Measurements from ENCODE around the gene LAG3.

Gene LAG3

GRCh38 chr12:6792522-6793201, 20.3 kb downstream of the LAG3 start:
- Histone ChIP-seq H3K36me3 (ENCODE audit: insufficient read depth, low read length) (no peaks in the 10 kb centered on the region), H3K4me1 (ENCODE audit: control insufficient read depth, insufficient read depth, low read length, unreplicated experiment) (no peaks in the 10 kb centered on the region), H2AFZ (ENCODE audit: low read length, unreplicated experiment) (peak overlapping the region; percentile 64), H3K27ac (ENCODE audit: low read depth, low read length) (no peak overlapping the region), H3K79me2 (ENCODE audit: control insufficient read depth, insufficient read depth, low read length, unreplicated experiment) (no peaks in the 10 kb centered on the region), H3K27me3 (ENCODE audit: insufficient read depth, low read length) (peaks cover 8% of the 10 kb centered on the region), H3K4me3 (ENCODE audit: low read depth, low read length) (no peak overlapping the region)

DNA sequence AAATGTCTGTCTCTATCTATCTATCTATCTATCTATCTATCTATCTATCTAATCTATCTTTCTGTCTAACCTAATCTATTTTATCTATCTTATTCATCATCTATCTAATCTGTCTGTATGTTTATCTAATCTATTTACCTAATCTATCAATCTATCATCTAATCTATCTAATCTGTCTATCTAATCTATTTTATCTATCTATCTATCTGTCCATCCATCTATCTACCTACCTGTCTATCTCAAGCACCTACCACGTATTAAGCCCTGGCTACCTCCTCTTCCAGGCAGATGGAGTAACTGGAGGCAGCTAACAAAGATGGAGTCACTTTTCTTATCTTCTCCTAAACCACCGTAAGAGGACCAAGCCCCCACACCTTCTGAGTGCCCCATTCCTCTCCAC, 22.8 kb downstream of the LAG3 start:
- peaks cover 8% of the 10 kb centered on the region for H3K27me3 ChIP-seq (ENCODE audit: insufficient read depth, low read length)

DNA sequence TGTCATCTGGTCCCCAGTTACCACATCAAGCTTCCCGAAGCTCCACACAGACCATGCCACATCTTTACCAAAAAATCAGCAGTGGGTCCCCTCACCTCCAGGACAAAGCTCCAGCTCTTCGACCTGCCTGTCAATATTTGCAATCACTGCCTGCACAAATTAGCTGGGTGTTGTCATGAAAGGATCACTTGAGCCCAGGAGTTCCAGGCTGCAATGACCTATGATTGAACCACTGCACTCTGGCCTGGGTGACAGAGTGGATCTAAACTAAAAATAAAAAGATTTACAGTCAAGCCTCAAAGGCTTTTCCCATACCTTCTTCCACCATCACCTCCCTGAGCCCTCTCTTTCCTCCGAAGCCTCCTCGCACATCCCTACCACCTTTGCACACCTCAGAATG, 24.3 kb downstream of the LAG3 start:
- H3K4me1 ChIP-seq (ENCODE audit: control insufficient read depth, insufficient read depth, low read length, unreplicated experiment) = no peaks in the 10 kb centered on the region
- no peak overlapping the region for H3K27ac ChIP-seq (ENCODE audit: low read depth, low read length)
- no peaks in the 10 kb centered on the region for H3K79me2 ChIP-seq (ENCODE audit: control insufficient read depth, insufficient read depth, low read length, unreplicated experiment)
- no peak overlapping the region for H2AFZ ChIP-seq (ENCODE audit: low read length, unreplicated experiment)
- no peak overlapping the region for H3K4me3 ChIP-seq (ENCODE audit: low read depth, low read length)
- H3K36me3 ChIP-seq (ENCODE audit: insufficient read depth, low read length) = no peaks in the 10 kb centered on the region
- peaks cover 8% of the 10 kb centered on the region for H3K27me3 ChIP-seq (ENCODE audit: insufficient read depth, low read length)

More for the DNA sequence above, 22.8 kb downstream of the LAG3 start:
- Histone ChIP-seq H3K4me3 (ENCODE audit: low read depth, low read length) (no peak overlapping the region), H3K79me2 (ENCODE audit: control insufficient read depth, insufficient read depth, low read length, unreplicated experiment) (no peaks in the 10 kb centered on the region), H3K4me1 (ENCODE audit: control insufficient read depth, insufficient read depth, low read length, unreplicated experiment) (no peaks in the 10 kb centered on the region), H3K36me3 (ENCODE audit: insufficient read depth, low read length) (no peaks in the 10 kb centered on the region), H2AFZ (ENCODE audit: low read length, unreplicated experiment) (no peak overlapping the region), H3K27ac (ENCODE audit: low read depth, low read length) (no peak overlapping the region)

DNA sequence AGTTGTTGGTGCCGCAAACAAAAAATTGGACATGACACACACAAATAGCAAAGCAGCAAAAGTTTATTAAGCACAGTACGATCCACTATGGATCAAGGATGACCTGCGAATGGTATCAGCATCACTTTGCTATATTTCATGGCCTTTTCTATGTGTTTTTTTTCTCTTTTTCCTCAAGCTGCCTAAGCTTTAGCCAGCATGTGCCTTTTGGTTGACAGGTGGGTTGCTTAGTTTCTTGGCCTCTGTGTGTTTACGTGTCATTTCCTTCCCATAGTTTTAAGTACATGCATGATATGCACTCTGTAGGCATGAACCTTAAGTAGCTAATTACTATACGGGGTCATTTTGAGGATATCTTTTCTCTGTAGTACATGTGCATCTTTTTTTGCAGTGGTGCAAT, 26.8 kb downstream of the LAG3 start:
- no peak overlapping the region for H3K27ac ChIP-seq (ENCODE audit: low read depth, low read length)
- H3K4me1 ChIP-seq (ENCODE audit: control insufficient read depth, insufficient read depth, low read length, unreplicated experiment) = no peaks in the 10 kb centered on the region
- H2AFZ ChIP-seq (ENCODE audit: low read length, unreplicated experiment) = no peak overlapping the region
- H3K36me3 ChIP-seq (ENCODE audit: insufficient read depth, low read length) = no peaks in the 10 kb centered on the region
- no peak overlapping the region for H3K4me3 ChIP-seq (ENCODE audit: low read depth, low read length)
- H3K27me3 ChIP-seq (ENCODE audit: insufficient read depth, low read length) = peaks cover 3% of the 10 kb centered on the region
- no peaks in the 10 kb centered on the region for H3K79me2 ChIP-seq (ENCODE audit: control insufficient read depth, insufficient read depth, low read length, unreplicated experiment)

DNA sequence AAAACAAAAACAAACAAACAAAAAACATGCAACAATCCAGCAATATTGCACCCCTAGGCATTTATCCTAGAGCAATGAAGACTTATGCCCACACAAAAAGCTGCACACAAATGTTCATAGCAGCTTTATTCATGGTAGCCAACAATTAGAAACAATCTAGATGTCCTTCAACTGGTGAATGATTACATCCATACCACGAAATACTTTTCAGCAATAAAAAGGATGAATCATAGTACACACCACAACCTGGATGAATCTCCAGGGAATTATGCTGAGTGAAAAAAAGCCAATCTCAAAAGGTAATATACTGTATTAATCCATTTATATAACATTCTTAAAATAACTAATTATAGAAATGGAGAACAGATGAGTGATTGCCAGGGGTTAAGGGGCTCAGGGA, 34.9 kb downstream of the LAG3 start:
- H3K79me2 ChIP-seq (ENCODE audit: control insufficient read depth, insufficient read depth, low read length, unreplicated experiment) = no peaks in the 10 kb centered on the region
- H3K4me3 ChIP-seq (ENCODE audit: low read depth, low read length) = no peak overlapping the region
- no peaks in the 10 kb centered on the region for H3K36me3 ChIP-seq (ENCODE audit: insufficient read depth, low read length)
- H3K27ac ChIP-seq (ENCODE audit: low read depth, low read length) = no peak overlapping the region
- H3K27me3 ChIP-seq (ENCODE audit: insufficient read depth, low read length) = no peaks in the 10 kb centered on the region
- no peak overlapping the region for H2AFZ ChIP-seq (ENCODE audit: low read length, unreplicated experiment)
- H3K4me1 ChIP-seq (ENCODE audit: control insufficient read depth, insufficient read depth, low read length, unreplicated experiment) = no peaks in the 10 kb centered on the region

DNA sequence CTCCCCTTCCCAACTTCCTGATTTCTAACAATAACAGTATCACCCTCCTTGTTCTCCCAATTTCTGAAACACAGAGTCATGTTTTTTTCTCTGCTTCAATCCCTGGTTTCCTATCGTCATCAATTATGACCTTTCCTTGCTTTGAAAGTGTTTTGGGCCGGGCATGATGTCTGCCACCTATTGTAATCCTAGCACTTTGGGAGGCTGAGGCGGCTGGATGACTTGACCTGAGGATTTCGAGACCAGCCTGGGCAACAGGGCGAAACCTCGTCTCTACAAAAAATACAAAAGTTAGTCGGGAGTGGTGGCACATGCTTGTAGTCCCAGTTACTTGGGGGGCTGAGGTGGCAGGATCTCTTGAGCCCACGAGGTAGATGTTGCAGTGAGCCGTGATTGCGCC, 36.7 kb downstream of the LAG3 start:
- H3K27me3 ChIP-seq (ENCODE audit: insufficient read depth, low read length) = no peaks in the 10 kb centered on the region
- no peaks in the 10 kb centered on the region for H3K79me2 ChIP-seq (ENCODE audit: control insufficient read depth, insufficient read depth, low read length, unreplicated experiment)
- no peaks in the 10 kb centered on the region for H3K4me1 ChIP-seq (ENCODE audit: control insufficient read depth, insufficient read depth, low read length, unreplicated experiment)
- H3K36me3 ChIP-seq (ENCODE audit: insufficient read depth, low read length) = no peaks in the 10 kb centered on the region
- H3K27ac ChIP-seq (ENCODE audit: low read depth, low read length) = no peak overlapping the region
- no peak overlapping the region for H2AFZ ChIP-seq (ENCODE audit: low read length, unreplicated experiment)
- no peak overlapping the region for H3K4me3 ChIP-seq (ENCODE audit: low read depth, low read length)

- no peaks in the 10 kb centered on the region for H3K4me1 ChIP-seq (ENCODE audit: control insufficient read depth, insufficient read depth, low read length, unreplicated experiment)
- no peaks in the 10 kb centered on the region for H3K79me2 ChIP-seq (ENCODE audit: control insufficient read depth, insufficient read depth, low read length, unreplicated experiment)
- no peak overlapping the region for H2AFZ ChIP-seq (ENCODE audit: low read length, unreplicated experiment)
- H3K4me3 ChIP-seq (ENCODE audit: low read depth, low read length) = no peak overlapping the region
- no peak overlapping the region for H3K27ac ChIP-seq (ENCODE audit: low read depth, low read length)
- no peaks in the 10 kb centered on the region for H3K27me3 ChIP-seq (ENCODE audit: insufficient read depth, low read length)
- H3K36me3 ChIP-seq (ENCODE audit: insufficient read depth, low read length) = no peaks in the 10 kb centered on the region
These were observed 38.4 kb downstream of the LAG3 start for GRCh38 chr12:6810758-6811157.

GRCh38 chr12:6813363-6813762, 41.0 kb downstream of the LAG3 start:
- Histone ChIP-seq H2AFZ (ENCODE audit: low read length, unreplicated experiment) (no peak overlapping the region), H3K4me1 (ENCODE audit: control insufficient read depth, insufficient read depth, low read length, unreplicated experiment) (no peaks in the 10 kb centered on the region), H3K4me3 (ENCODE audit: low read depth, low read length) (no peak overlapping the region), H3K79me2 (ENCODE audit: control insufficient read depth, insufficient read depth, low read length, unreplicated experiment) (no peaks in the 10 kb centered on the region), H3K36me3 (ENCODE audit: insufficient read depth, low read length) (no peaks in the 10 kb centered on the region), H3K27ac (ENCODE audit: low read depth, low read length) (no peak overlapping the region), H3K27me3 (ENCODE audit: insufficient read depth, low read length) (no peaks in the 10 kb centered on the region)

GRCh38 chr12:6816598-6816997, 44.3 kb downstream of the LAG3 start:
- peaks cover 17% of the 10 kb centered on the region for H3K4me1 ChIP-seq (ENCODE audit: control insufficient read depth, insufficient read depth, low read length, unreplicated experiment)
- H3K27ac ChIP-seq (ENCODE audit: low read depth, low read length) = no peak overlapping the region
- no peaks in the 10 kb centered on the region for H3K36me3 ChIP-seq (ENCODE audit: insufficient read depth, low read length)
- no peak overlapping the region for H3K4me3 ChIP-seq (ENCODE audit: low read depth, low read length)
- H2AFZ ChIP-seq (ENCODE audit: low read length, unreplicated experiment) = no peak overlapping the region
- no peaks in the 10 kb centered on the region for H3K27me3 ChIP-seq (ENCODE audit: insufficient read depth, low read length)
- no peaks in the 10 kb centered on the region for H3K79me2 ChIP-seq (ENCODE audit: control insufficient read depth, insufficient read depth, low read length, unreplicated experiment)

DNA sequence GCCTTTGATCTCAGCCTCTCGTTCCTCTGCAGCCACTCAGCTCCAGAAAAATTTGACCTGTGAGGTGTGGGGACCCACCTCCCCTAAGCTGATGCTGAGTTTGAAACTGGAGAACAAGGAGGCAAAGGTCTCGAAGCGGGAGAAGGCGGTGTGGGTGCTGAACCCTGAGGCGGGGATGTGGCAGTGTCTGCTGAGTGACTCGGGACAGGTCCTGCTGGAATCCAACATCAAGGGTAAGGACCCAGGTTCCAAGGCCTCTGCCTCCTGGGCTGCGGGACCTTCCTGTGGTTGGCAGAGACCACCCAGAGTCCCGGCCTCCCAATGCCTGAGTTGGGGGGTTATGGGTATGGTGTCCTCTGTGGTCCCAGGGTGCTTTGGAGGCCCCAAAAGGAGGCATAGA, 44.8 kb downstream of the LAG3 start:
- Histone ChIP-seq H3K79me2 (ENCODE audit: control insufficient read depth, insufficient read depth, low read length, unreplicated experiment) (no peaks in the 10 kb centered on the region), H3K27me3 (ENCODE audit: insufficient read depth, low read length) (peaks cover 3% of the 10 kb centered on the region; the same call in 1 of the 2 replicates), H3K4me3 (ENCODE audit: low read depth, low read length) (no peak overlapping the region), H3K4me1 (ENCODE audit: control insufficient read depth, insufficient read depth, low read length, unreplicated experiment) (peaks cover 21% of the 10 kb centered on the region), H3K27ac (ENCODE audit: low read depth, low read length) (no peak overlapping the region), H2AFZ (ENCODE audit: low read length, unreplicated experiment) (no peak overlapping the region), H3K36me3 (ENCODE audit: insufficient read depth, low read length) (no peaks in the 10 kb centered on the region)

GRCh38 chr12:6817662-6818157, 45.4 kb downstream of the LAG3 start:
- Histone ChIP-seq H3K4me1 (ENCODE audit: control insufficient read depth, insufficient read depth, low read length, unreplicated experiment) (peaks cover 21% of the 10 kb centered on the region), H2AFZ (ENCODE audit: low read length, unreplicated experiment) (no peak overlapping the region), H3K79me2 (ENCODE audit: control insufficient read depth, insufficient read depth, low read length, unreplicated experiment) (no peaks in the 10 kb centered on the region), H3K36me3 (ENCODE audit: insufficient read depth, low read length) (no peaks in the 10 kb centered on the region), H3K4me3 (ENCODE audit: low read depth, low read length) (no peak overlapping the region), H3K27ac (ENCODE audit: low read depth, low read length) (no peak overlapping the region), H3K27me3 (ENCODE audit: insufficient read depth, low read length) (peaks cover 6% of the 10 kb centered on the region; the same call in 1 of the 2 replicates)
